C4-2B (cell line): Measurements from ENCODE around the gene RAB40C.

Experiments
- ZFX ChIP-seq: fragments of 450-650 bp; IDR thresholded peaks from 2 replicates; pipeline ENCODE4 v1.6.1; 2017
- TF ChIP-seq, protein P1 (sequence below): fragments of 450-650 bp; conservative IDR thresholded peaks from 2 replicates; pipeline ENCODE4 v1.5.1; 2017; ENCODE audit warnings: mild to moderate bottlenecking

DNA sequence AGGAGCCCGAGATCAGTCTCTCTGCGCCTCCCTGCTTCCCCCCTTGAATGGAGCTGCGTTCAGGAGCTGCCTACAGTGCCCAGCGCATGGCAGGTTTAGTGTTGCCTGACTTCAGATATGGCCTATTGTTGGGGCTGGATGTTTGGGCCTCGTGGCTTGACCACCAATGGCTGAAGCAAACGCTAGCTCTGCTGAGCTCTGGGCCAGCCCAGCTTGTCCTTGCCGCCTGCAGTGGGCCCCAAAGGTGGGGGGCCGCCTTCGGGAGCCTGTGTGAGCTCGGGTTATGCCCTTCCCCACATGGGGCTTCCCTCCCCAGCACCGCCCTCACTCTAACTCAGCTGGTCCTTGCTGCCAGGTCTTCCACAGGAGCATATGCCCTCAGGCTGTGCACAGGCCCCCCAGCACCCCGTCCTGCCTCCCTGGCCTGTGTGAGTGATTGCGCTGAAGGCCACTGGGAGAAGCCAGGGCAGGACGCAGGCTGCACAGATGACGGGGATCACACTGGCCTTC, 48.2 kb downstream of the RAB40C start:
- TF ChIP-seq, protein P1, sequence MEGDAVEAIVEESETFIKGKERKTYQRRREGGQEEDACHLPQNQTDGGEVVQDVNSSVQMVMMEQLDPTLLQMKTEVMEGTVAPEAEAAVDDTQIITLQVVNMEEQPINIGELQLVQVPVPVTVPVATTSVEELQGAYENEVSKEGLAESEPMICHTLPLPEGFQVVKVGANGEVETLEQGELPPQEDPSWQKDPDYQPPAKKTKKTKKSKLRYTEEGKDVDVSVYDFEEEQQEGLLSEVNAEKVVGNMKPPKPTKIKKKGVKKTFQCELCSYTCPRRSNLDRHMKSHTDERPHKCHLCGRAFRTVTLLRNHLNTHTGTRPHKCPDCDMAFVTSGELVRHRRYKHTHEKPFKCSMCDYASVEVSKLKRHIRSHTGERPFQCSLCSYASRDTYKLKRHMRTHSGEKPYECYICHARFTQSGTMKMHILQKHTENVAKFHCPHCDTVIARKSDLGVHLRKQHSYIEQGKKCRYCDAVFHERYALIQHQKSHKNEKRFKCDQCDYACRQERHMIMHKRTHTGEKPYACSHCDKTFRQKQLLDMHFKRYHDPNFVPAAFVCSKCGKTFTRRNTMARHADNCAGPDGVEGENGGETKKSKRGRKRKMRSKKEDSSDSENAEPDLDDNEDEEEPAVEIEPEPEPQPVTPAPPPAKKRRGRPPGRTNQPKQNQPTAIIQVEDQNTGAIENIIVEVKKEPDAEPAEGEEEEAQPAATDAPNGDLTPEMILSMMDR: no peak
- TF ChIP-seq ZFX: no peak
